Measurements from ENCODE around the gene NAMPT.

The NAMPT gene

DNA sequence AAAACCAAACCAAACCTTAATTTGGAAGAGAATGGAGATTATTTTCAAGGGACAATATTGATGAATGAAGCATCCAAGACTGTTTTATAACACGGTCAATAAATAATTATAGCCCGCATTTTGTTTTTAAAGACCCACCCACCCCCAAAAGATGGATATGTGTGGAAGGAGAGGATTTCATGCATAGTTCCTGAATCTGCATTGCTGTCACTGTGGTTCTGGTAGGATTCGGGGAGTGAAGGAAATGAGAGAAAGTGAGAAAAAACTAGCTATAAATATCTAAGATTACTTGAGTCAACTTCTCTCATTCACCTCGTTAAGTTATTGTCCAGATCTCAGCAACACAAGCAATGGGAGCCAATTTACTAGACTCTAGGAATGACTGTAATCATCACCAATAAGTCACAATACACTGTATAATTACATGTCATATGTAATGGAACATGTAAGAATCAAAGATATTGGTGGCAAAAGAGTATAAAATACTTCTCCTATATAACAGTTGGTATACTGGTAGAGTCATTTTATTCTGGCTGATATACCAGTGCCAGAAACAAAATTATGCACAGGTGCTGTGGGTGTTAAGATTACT, 30.2 kb downstream of the NAMPT start:
- TF ChIP-seq, protein P1, sequence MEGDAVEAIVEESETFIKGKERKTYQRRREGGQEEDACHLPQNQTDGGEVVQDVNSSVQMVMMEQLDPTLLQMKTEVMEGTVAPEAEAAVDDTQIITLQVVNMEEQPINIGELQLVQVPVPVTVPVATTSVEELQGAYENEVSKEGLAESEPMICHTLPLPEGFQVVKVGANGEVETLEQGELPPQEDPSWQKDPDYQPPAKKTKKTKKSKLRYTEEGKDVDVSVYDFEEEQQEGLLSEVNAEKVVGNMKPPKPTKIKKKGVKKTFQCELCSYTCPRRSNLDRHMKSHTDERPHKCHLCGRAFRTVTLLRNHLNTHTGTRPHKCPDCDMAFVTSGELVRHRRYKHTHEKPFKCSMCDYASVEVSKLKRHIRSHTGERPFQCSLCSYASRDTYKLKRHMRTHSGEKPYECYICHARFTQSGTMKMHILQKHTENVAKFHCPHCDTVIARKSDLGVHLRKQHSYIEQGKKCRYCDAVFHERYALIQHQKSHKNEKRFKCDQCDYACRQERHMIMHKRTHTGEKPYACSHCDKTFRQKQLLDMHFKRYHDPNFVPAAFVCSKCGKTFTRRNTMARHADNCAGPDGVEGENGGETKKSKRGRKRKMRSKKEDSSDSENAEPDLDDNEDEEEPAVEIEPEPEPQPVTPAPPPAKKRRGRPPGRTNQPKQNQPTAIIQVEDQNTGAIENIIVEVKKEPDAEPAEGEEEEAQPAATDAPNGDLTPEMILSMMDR (conservative IDR thresholded peaks at IDR 0.05; ENCODE audit: control insufficient read depth, insufficient read depth, low read depth, low read length) = no peak
- DNase-seq (ENCODE audit: low read depth) = no peak
- H3K4me3 ChIP-seq (ENCODE audit: control insufficient read depth, low read depth, low read length) = no peak overlapping the region

DNA sequence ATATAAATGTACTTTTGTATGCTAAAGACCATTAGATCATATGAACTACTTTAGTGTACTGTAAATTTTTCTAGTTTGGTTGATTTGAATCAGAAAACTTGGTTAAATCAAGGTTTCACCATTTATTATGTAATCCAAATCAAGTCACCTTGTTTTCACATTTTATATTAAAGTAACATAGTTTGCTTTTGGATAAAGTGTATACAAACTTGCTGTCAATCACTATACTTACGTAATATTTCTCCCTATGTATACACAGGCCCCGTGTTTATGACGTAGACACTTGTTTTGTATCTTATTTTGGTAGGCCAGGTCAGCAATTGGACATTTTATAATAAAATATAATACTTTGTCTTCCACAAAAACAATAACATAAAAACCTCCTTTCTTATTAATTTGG, 32.2 kb downstream of the NAMPT start:
- TF ChIP-seq, protein P1 (conservative IDR thresholded peaks at IDR 0.05; ENCODE audit: control insufficient read depth, insufficient read depth, low read depth, low read length) = no peak
- H3K4me3 ChIP-seq (ENCODE audit: control insufficient read depth, low read depth, low read length) = no peak overlapping the region
- DNase-seq (ENCODE audit: low read depth) = no peak

DNA sequence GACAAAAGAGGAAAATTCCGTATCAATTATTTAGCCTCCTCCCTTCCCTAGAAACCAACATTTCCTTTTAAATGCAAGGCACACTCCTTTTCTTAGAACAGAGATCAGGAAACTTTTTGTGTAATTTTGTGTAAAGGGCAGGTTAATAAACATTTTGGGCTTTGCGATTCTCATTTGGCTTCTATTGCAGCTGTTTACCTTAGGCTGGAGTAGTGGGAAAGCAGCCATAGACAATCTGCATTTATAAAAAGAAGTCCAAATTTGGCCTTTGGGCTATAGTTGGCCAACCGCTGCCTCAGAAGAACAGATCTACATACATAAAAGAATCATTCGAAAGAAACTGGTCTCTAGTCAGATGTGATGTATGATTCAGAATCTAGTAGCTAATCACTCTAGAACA, 35.3 kb downstream of the NAMPT start:
- no peak overlapping the region for H3K4me3 ChIP-seq (ENCODE audit: control insufficient read depth, low read depth, low read length)
- no peak for DNase-seq (ENCODE audit: low read depth)
- TF ChIP-seq, protein P1 (conservative IDR thresholded peaks at IDR 0.05; ENCODE audit: control insufficient read depth, insufficient read depth, low read depth, low read length) = no peak

DNA sequence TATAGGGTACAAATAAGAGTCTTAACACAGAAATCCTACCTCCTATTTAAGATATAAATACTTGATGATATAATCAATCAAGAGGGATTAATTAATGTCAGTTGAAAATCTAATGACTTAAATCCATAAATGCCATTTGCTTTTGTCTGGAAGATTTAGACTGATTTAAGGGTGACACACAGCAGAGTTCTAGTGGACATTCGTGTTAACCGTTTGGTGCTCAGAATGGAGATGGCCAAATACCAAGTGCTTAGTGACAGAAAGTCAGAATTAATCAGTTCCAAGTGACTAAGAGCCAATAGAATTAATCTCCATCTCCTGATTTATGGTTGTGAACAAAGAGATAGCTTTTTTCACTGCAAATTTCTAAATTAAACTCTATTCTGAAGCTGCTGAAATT, 36.2 kb downstream of the NAMPT start:
- TF ChIP-seq, protein P1 (conservative IDR thresholded peaks at IDR 0.05; ENCODE audit: control insufficient read depth, insufficient read depth, low read depth, low read length) = no peak
- DNase-seq (ENCODE audit: low read depth) = no peak
- H3K4me3 ChIP-seq (ENCODE audit: control insufficient read depth, low read depth, low read length) = no peak overlapping the region

DNA sequence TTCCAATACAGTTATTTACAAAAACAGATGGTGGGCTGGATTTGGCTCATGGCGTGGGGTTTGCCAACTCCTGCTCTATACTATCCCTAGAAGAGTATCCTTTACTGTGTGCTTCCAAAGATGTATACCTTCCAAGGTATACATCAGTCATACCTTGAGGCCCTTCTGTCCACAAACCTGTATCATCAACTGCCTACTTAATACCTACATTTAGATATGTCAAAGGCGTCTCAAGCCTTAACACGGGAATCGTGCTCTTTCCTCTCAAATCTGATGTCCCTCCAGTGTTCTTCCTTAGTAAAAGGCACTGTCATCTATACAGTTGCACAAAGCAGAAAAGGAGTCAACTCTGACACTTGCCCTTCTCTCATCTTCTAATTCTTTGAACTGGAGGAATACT, 36.9 kb downstream of the NAMPT start:
- H3K4me3 ChIP-seq (ENCODE audit: control insufficient read depth, low read depth, low read length) = no peak overlapping the region
- TF ChIP-seq, protein P1 (conservative IDR thresholded peaks at IDR 0.05; ENCODE audit: control insufficient read depth, insufficient read depth, low read depth, low read length) = no peak
- no peak for DNase-seq (ENCODE audit: low read depth)

DNA sequence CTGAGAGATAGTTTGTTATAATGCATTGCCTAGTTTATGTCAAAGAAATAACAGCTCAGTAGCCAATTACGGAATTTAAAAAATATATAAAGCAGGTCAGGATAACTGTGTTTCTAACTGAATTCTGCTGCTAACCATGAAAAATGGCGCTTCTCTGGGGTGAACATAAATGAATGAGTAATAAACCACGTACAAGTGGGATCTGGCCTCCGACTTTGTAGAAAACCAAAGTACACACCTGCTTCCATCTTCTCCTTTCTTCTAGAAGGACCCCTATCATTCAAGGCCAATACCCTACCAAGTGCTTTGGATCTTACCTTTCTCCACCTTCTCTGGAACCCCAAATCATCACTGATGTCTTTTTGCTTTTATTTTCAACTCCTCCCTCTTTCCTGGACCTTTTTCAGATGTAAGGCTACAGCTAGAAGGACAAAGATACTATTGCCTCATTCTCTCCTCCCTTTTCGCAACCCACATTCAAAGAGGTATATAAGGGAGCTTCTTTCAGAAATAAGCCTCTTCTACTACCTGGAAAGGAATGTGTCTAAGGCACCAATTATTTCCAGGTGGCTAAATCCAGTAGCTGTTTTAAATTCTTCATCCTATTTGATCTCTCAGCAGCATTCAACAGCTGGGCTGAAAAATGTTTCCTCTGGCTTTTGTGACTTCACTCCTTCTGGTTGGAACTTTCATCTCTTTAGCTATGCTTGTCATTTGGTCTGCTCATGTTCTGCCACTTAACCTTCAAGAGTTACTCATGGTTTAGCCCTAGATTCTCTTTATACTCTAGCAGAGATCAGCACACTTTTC, 37.7 kb downstream of the NAMPT start:
- H3K4me3 ChIP-seq (ENCODE audit: control insufficient read depth, low read depth, low read length) = no peak overlapping the region
- TF ChIP-seq, protein P1 (conservative IDR thresholded peaks at IDR 0.05; ENCODE audit: control insufficient read depth, insufficient read depth, low read depth, low read length) = no peak
- no peak for DNase-seq (ENCODE audit: low read depth)

Measured in fibroblast of mammary gland (primary cell).